Gastrocnemius medialis (tissue), 4 donors: ENCODE data around the gene SLC25A21.

Source experiments
- POLR2A ChIP-seq, 2 donors: fragments of 450-650 bp; IDR thresholded peaks; one replicate each; pipeline ENCODE4 v1.6.1; 2017; ENCODE audit warnings: antibody characterized with exemption in 2 of 2, mild to moderate bottlenecking in 2 of 2, moderate library complexity in 2 of 2
- TF ChIP-seq, protein P1 (sequence below), 5 experiments: fragments of 450-650 bp in 3 of 5; fragments of 200-600 bp in 2 of 5; sonication (generic) in 2 of 5; IDR thresholded peaks in 4 of 5; conservative IDR thresholded peaks in 1 of 5; 1 replicate in 4 of 5; 2 replicates in 1 of 5; pipeline ENCODE4 v1.5.1; 2016 to 2019; ENCODE audit warnings: antibody characterized with exemption in 5 of 5, mild to moderate bottlenecking in 3 of 5, moderate library complexity in 3 of 5

DNA sequence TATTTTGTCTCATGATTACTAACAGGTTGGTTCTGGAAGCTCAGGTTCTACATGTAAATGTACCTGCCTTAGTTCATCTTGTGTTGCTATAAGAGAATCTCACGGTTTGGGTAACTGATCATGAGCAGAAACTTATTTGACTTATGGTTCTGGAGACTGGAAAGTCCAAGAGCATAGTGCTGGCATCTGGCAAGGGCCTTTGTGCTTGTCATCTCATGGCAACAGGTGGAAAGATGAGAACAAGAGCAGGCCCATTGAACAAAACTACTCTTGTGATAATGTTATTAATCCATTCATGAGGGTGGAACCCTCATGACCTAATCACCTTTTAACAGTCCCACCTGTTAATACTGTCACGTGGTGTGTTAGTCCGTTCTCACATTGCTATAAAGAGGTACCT lies 48.7 kb upstream of the SLC25A21 start:
- TF ChIP-seq, protein P1, sequence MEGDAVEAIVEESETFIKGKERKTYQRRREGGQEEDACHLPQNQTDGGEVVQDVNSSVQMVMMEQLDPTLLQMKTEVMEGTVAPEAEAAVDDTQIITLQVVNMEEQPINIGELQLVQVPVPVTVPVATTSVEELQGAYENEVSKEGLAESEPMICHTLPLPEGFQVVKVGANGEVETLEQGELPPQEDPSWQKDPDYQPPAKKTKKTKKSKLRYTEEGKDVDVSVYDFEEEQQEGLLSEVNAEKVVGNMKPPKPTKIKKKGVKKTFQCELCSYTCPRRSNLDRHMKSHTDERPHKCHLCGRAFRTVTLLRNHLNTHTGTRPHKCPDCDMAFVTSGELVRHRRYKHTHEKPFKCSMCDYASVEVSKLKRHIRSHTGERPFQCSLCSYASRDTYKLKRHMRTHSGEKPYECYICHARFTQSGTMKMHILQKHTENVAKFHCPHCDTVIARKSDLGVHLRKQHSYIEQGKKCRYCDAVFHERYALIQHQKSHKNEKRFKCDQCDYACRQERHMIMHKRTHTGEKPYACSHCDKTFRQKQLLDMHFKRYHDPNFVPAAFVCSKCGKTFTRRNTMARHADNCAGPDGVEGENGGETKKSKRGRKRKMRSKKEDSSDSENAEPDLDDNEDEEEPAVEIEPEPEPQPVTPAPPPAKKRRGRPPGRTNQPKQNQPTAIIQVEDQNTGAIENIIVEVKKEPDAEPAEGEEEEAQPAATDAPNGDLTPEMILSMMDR (IDR thresholded peaks at IDR 0.05 in 4 of 5, conservative IDR thresholded peaks at IDR 0.05 in 1 of 5) = no peak
- TF ChIP-seq POLR2A (IDR thresholded peaks at IDR 0.05) = no peak
